ENCODE results near the gene MYLK3.

The MYLK3 gene

DNA sequence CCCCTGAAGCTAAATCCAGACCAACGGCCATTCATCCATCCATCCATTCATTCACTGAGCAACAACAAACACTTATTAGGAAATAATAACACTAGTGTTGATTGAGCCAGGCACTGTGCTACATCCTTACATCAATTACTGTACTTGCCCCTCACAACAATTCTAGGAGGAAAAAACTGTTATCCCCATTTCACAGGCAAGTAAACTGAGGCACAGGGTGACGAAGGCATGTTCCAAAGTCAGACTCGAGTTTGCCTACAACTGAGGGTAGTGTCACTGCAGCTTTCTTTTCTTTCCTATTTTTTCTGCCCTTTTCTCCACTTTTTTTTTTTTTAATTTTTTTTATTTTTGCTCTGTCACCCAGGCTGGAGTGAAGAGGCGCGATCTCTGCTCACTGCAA lies 11.2 kb upstream of the MYLK3 start:
- no peak for DNase-seq (ENCODE audit: low read depth)
- TF ChIP-seq, protein P1, sequence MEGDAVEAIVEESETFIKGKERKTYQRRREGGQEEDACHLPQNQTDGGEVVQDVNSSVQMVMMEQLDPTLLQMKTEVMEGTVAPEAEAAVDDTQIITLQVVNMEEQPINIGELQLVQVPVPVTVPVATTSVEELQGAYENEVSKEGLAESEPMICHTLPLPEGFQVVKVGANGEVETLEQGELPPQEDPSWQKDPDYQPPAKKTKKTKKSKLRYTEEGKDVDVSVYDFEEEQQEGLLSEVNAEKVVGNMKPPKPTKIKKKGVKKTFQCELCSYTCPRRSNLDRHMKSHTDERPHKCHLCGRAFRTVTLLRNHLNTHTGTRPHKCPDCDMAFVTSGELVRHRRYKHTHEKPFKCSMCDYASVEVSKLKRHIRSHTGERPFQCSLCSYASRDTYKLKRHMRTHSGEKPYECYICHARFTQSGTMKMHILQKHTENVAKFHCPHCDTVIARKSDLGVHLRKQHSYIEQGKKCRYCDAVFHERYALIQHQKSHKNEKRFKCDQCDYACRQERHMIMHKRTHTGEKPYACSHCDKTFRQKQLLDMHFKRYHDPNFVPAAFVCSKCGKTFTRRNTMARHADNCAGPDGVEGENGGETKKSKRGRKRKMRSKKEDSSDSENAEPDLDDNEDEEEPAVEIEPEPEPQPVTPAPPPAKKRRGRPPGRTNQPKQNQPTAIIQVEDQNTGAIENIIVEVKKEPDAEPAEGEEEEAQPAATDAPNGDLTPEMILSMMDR (IDR thresholded peaks at IDR 0.05; ENCODE audit: control insufficient read depth, insufficient read depth, low read depth, low read length, missing control alignments), result no peak
- H3K4me3 ChIP-seq (ENCODE audit: control insufficient read depth, low read depth, low read length), result no peak overlapping the region

DNA sequence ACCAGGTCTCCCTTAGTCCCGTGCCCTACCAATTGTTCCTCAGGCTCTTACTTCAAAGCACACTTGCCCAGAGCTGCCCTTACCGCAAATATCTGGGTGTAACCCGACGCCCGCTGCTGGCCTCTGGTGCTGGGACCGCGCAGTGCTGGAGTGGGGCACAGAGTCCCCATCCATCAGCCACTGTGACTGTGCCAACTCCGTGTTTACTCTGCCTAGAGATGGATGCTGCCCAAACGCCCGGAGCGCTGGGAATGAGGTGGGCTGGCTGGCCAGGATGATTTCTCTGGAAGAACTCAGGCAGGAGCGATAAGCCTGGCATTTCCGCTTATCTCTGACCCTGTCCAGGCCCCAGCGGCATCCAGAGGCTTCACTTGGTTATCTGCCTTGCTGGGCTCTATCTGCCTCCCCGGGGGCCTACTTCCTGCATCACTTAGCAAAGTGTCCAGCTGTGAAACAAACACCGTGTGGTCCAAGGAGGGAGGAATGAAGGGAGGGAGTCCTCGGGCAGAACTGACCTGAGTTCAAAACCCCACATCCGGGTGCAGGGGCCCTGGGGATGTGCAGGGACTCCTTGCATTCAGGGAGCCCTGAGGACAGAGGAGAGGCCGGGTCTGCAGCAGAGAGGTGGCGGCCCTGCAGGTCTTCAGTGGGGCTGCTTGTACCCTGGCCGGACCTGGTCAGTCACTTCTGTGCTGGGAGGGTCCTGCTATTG lies 9.4 kb upstream of the MYLK3 start:
- TF ChIP-seq, protein P1 (IDR thresholded peaks at IDR 0.05; ENCODE audit: control insufficient read depth, insufficient read depth, low read depth, low read length, missing control alignments), result no peak
- DNase-seq (ENCODE audit: low read depth), result no peak
- no peak overlapping the region for H3K4me3 ChIP-seq (ENCODE audit: control insufficient read depth, low read depth, low read length)

DNA sequence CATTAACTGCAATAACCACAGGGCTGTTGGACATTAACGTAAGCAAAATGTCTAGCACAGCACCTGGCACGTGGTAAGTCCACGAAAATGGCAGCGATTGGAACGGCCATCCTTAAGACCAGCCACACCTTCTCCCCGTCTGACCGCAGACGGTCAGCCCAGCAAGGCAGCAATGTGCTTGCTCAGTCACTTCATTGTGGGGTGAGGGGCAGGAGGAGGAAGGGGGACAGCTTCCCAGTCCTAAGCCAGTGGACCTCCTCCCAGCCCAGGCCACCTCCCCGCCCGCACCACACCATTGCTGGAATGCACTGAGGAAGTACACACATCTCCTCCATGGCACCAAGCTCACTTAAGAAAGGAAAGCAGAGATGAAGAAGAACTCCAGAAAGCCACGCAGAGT lies 8.6 kb upstream of the MYLK3 start:
- H3K4me3 ChIP-seq (ENCODE audit: control insufficient read depth, low read depth, low read length), result no peak overlapping the region
- no peak for DNase-seq (ENCODE audit: low read depth)
- TF ChIP-seq, protein P1 (IDR thresholded peaks at IDR 0.05; ENCODE audit: control insufficient read depth, insufficient read depth, low read depth, low read length, missing control alignments), result no peak

DNA sequence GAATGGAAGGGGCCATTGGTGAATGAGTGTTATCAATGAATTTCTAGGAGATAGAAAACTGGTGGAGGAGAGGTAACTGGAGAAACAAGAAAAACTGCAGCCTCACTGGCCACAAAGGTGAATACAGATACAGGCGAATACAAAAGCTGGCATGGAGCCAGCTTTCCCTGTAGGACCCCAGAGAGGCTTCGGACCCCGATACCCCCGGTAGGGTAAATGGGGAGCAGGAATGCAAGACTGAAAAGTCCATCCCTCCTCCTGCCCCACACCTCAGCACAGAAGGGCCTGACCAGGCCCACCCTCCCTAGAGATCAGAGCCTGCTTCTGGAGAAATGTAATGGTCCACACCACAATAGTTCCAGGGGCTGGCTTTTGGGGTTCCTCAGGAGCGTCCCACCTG lies 4.9 kb upstream of the MYLK3 start:
- TF ChIP-seq, protein P1 (IDR thresholded peaks at IDR 0.05; ENCODE audit: control insufficient read depth, insufficient read depth, low read depth, low read length, missing control alignments), result no peak
- no peak for DNase-seq (ENCODE audit: low read depth)
- H3K4me3 ChIP-seq (ENCODE audit: control insufficient read depth, low read depth, low read length), result no peak overlapping the region

DNA sequence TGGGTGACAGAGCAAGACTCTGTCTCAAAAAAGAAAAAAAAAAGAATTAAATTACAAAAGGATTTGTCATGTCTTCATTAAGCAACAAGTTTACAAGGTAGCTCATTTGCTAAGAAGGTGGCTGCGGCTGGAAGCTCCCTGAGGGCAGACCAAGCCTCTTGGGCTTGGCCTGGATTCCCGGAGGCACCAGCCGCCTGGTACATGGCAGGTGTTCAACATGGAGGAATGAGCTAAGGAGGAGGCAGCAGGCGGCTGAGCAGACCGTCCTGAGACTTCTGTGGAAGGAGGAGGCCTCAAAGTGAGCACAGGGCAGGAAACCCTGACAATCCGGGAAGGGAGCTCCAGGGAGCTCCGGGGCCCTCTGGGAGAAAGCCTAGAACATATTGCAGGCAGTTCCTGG lies 3.2 kb upstream of the MYLK3 start:
- no peak for DNase-seq (ENCODE audit: low read depth)
- TF ChIP-seq, protein P1 (IDR thresholded peaks at IDR 0.05; ENCODE audit: control insufficient read depth, insufficient read depth, low read depth, low read length, missing control alignments), result no peak
- H3K4me3 ChIP-seq (ENCODE audit: control insufficient read depth, low read depth, low read length), result no peak overlapping the region

DNA sequence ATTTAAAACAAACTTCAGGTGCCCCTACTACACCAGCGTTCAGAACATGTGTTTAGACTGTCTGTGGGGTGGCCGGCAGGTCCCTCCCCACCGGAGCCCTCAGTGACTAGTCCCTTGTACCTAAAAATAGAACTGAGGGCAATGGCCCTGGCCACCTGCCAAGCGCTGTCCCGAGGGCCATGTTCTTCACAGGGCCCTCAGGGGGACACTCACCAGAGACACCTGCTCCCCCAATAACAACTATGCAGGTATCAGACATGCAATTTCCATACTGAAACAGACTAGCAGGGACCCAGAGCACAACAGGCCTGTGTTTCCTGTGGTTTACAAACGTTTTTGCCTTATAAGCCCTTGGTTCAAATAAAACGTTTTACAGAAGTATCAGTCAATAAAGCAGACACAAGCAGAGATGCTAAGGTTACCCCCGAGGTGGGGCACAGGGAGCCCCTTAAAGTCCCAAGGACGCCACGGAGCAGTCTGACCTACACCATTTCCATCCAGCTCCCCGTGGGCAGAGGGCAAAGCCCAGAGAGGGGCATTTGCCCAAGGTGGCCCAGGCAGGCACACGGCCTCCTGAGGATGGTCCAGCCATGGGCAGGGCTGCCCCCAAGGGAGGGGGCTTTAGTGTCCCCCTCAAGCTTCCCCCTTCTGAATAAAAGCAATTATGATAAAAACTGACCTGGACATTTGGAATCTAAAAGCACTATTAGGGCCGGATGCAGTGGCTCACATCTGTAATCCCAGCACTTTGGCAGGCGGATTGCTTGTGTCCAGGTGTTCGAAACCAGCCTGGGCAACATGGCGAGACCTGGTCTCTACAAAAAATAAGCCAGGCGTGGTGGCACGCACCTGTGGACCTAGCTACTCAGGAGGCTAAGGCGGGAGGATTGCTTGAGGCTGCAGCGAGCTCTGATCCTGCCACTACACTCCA lies 896 bp upstream of the MYLK3 start:
- no peak overlapping the region for H3K4me3 ChIP-seq (ENCODE audit: control insufficient read depth, low read depth, low read length)
- no peak for DNase-seq (ENCODE audit: low read depth)
- TF ChIP-seq, protein P1 (IDR thresholded peaks at IDR 0.05; ENCODE audit: control insufficient read depth, insufficient read depth, low read depth, low read length, missing control alignments), result no peak
